MM.1S (cell line): ENCODE results near the gene ELF4.

Source experiments
- DNase-seq: peaks from one replicate; pipeline ENCODE4 v3.0.0-alpha.2; 2015
- H2AFZ ChIP-seq: fragments of 300-600 bp; sonication (generic); 2 replicates; pipeline ENCODE4 v1.6.0; 2016; ENCODE audit warnings: antibody characterized with exemption, low read length
- H3F3A ChIP-seq: fragments of 300-600 bp; sonication (generic); 2 replicates; pipeline ENCODE4 v1.6.1; 2016; ENCODE audit warnings: mild to moderate bottlenecking, antibody characterized with exemption, low read length, moderate library complexity, mixed read lengths; ENCODE audit not compliant: insufficient read depth
- H3K27ac ChIP-seq: fragments of 300-600 bp; sonication (generic); 2 replicates; pipeline ENCODE4 v1.5.1; 2016; ENCODE audit warnings: mild to moderate bottlenecking, low read length
- H3K27me3 ChIP-seq: fragments of 300-600 bp; sonication (generic); replicated peaks from 2 replicates; pipeline ENCODE4 v1.6.0; 2016; ENCODE audit warnings: low read length; ENCODE audit not compliant: insufficient read depth
- H3K36me3 ChIP-seq: fragments of 300-600 bp; sonication (generic); replicated peaks from 2 replicates; pipeline ENCODE4 v1.6.1; 2016; ENCODE audit warnings: mild to moderate bottlenecking, low read length, mixed read lengths; ENCODE audit not compliant: insufficient read depth
- H3K4me1 ChIP-seq: fragments of 300-600 bp; sonication (generic); 2 replicates; pipeline ENCODE4 v1.6.1; 2016; ENCODE audit warnings: low read length, mixed read lengths
- H3K4me2 ChIP-seq: fragments of 300-600 bp; sonication (generic); 2 replicates; pipeline ENCODE4 v1.6.0; 2016; ENCODE audit warnings: low read depth, low read length
- H3K4me3 ChIP-seq: fragments of 300-600 bp; sonication (generic); 2 replicates; pipeline ENCODE4 v1.5.1; 2016; ENCODE audit warnings: low read length, mixed read lengths
- H3K79me2 ChIP-seq: fragments of 300-600 bp; sonication (generic); 2 replicates; pipeline ENCODE4 v1.6.1; 2016; ENCODE audit warnings: mixed run types, low read length, mixed read lengths
- H3K9ac ChIP-seq: fragments of 300-600 bp; sonication (generic); 2 replicates; pipeline ENCODE4 v1.6.1; 2016; ENCODE audit warnings: low read length, mixed read lengths
- H3K9me2 ChIP-seq: fragments of 300-600 bp; sonication (generic); replicated peaks from 2 replicates; pipeline ENCODE4 v1.6.1; 2016; ENCODE audit warnings: mild to moderate bottlenecking, low read length, mixed read lengths; ENCODE audit not compliant: insufficient read depth
- H3K9me3 ChIP-seq: fragments of 300-600 bp; sonication (generic); replicated peaks from 2 replicates; pipeline ENCODE4 v1.6.1; 2016; ENCODE audit warnings: mild to moderate bottlenecking, low read length, mixed read lengths; ENCODE audit not compliant: insufficient read depth
- H4K20me1 ChIP-seq: fragments of 300-600 bp; sonication (generic); 2 replicates; pipeline ENCODE4 v1.6.1; 2016; ENCODE audit warnings: mild to moderate bottlenecking, low read length, moderate library complexity, mixed read lengths; ENCODE audit not compliant: insufficient read depth
- CTCF ChIP-seq: fragments of 300-600 bp; sonication (generic); IDR thresholded peaks from 2 replicates; pipeline ENCODE4 v1.5.1; 2016; ENCODE audit warnings: antibody characterized with exemption, low read length, mixed read lengths
- EZH2 ChIP-seq: fragments of 300-600 bp; sonication (generic); optimal IDR thresholded peaks from 2 replicates; pipeline ENCODE3; 2017; ENCODE audit warnings: low read depth, mild to moderate bottlenecking, antibody characterized with exemption, low read length, mixed read lengths
- EZH2phosphoT487 ChIP-seq: fragments of 300-600 bp; sonication (generic); IDR thresholded peaks from 2 replicates; pipeline ENCODE4 v1.6.1; 2018; ENCODE audit warnings: antibody characterized with exemption, low read length

Gene ELF4

GRCh38 chrX:130058652-130059051 is 51.6 kb downstream of the ELF4 start:
- H2AFZ ChIP-seq, result no peak overlapping the region
- H3K79me2 ChIP-seq, result no peaks in the 10 kb centered on the region
- H3K36me3 ChIP-seq, result no peaks in the 10 kb centered on the region
- H3K4me1 ChIP-seq, result peaks cover 5% of the 10 kb centered on the region; the same call in 1 of the 2 replicates
- no peaks in the 10 kb centered on the region for H3K27me3 ChIP-seq
- H4K20me1 ChIP-seq, result no peaks in the 10 kb centered on the region
- H3K9me2 ChIP-seq, result no peaks in the 10 kb centered on the region
- no peaks in the 10 kb centered on the region for H3K9me3 ChIP-seq
- DNase-seq, result no peak
- no peak overlapping the region for H3K4me3 ChIP-seq
- TF ChIP-seq EZH2phosphoT487 (no peak), EZH2 (no peak), CTCF (no peak)
- no peak overlapping the region for H3K9ac ChIP-seq
- no peak overlapping the region for H3K4me2 ChIP-seq
- no peak overlapping the region for H3K27ac ChIP-seq
- H3F3A ChIP-seq, result no peaks in the 10 kb centered on the region

DNA sequence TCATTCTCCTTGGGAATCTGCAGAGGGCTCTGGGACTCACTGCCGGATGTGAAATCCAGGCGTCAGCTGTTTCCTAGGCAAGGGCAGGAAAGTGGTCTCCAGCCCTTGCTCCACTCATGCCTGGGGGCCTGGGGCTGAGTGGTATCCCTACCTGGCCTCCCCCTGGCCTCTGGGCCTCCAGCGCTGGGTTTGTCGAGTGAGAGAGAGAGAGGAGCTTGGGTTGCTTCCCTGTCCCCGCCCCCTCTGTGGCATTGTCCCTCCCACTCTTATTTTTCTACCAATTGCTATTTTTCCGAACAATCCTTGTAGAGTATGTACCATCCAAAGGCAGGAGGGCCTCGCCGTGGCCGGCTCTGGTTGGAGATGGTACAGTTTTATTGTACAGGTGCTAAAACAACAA is 53.1 kb downstream of the ELF4 start:
- Histone ChIP-seq H3K36me3 (no peaks in the 10 kb centered on the region), H3K9me3 (no peaks in the 10 kb centered on the region), H2AFZ (no peak overlapping the region), H3K4me2 (no peak overlapping the region), H3K79me2 (no peaks in the 10 kb centered on the region), H3K9ac (no peak overlapping the region), H3K27ac (no peak overlapping the region), H4K20me1 (no peaks in the 10 kb centered on the region), H3K4me1 (peaks cover 5% of the 10 kb centered on the region; the same call in 1 of the 2 replicates), H3F3A (no peaks in the 10 kb centered on the region), H3K9me2 (no peaks in the 10 kb centered on the region), H3K4me3 (no peak overlapping the region), H3K27me3 (no peaks in the 10 kb centered on the region)
- TF ChIP-seq EZH2phosphoT487 (no peak), EZH2 (no peak), CTCF (no peak)
- DNase-seq, result no peak

- H3K79me2 ChIP-seq, result no peaks in the 10 kb centered on the region
- H3K9me3 ChIP-seq, result no peaks in the 10 kb centered on the region
- no peak overlapping the region for H3K4me3 ChIP-seq
- TF ChIP-seq CTCF, result no peak
- no peak for TF ChIP-seq EZH2
- no peak for TF ChIP-seq EZH2phosphoT487
- no peak overlapping the region for H3K4me2 ChIP-seq
- H3K27ac ChIP-seq, result no peak overlapping the region
- no peaks in the 10 kb centered on the region for H3K27me3 ChIP-seq
- no peak overlapping the region for H2AFZ ChIP-seq
- no peaks in the 10 kb centered on the region for H3K36me3 ChIP-seq
- DNase-seq, result no peak
- H3K9me2 ChIP-seq, result no peaks in the 10 kb centered on the region
- no peaks in the 10 kb centered on the region for H4K20me1 ChIP-seq
- H3K4me1 ChIP-seq, result peaks cover 2% of the 10 kb centered on the region; the same call in 1 of the 2 replicates
- no peak overlapping the region for H3K9ac ChIP-seq
- H3F3A ChIP-seq, result no peaks in the 10 kb centered on the region
Measured at GRCh38 chrX:130055899-130056298, 54.4 kb downstream of the ELF4 start.
